GM23248 (cell line): ENCODE results near the gene SLC5A6.

Source experiments
- EZH2 ChIP-seq: fragments of 200-600 bp; sonication (generic); IDR thresholded peaks from 2 replicates; pipeline ENCODE4 v1.6.1; 2018; ENCODE audit warnings: antibody characterized with exemption, mild to moderate bottlenecking; ENCODE audit not compliant: insufficient read depth, poor library complexity, severe bottlenecking
- EZH2phosphoT487 ChIP-seq: fragments of 200-600 bp; sonication (generic); IDR thresholded peaks from 2 replicates; pipeline ENCODE4 v1.6.1; 2018; ENCODE audit warnings: antibody characterized with exemption, moderate library complexity, mild to moderate bottlenecking, low read depth; ENCODE audit not compliant: insufficient read depth

DNA sequence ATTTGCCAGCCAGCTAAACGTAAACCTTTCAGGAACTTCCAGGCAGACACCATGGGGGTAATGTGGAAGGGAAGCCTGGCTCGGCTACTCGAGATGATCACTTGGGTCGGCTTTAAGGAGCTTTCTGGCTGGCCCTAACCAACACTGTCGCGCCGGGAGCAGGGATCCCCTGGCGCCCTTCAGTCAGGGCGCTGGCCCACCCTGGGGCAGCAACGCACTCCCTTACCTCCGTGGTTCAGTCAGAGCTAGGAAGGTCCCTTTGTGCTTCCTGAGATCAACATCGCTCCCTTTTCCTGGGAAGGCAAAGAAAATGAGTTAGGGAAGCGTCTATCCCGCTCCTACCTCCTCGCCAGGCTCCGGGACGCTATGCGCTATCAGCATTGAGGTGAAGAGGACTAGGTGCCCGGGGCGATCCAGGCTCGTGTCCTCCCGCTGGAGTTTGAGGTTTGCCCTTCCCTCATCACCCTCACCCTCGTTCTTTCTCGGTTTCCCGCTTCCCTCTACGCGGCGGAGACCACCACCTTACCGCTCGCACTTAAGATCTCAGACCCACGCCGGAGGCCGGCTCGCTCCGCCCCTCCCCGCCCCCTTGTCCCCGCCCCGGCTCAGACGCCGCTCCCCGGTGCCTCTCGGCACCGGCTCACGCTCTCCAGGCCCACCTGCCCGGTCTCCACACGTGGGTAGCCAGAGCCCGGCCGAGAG, 676 bp downstream of the SLC5A6 start:
- TF ChIP-seq EZH2phosphoT487 (no peak), EZH2 (no peak)
